Subcutaneous abdominal adipose tissue (tissue), 5 donors: ENCODE results near the gene RNF208.
A peak's percentile ranks its signal among the peaks of the same experiment; 100 is the strongest.

Experiments used
- H3K27ac ChIP-seq: one replicate; pipeline ENCODE4 v1.7.0; 2013; ENCODE audit warnings: low read depth, mild to moderate bottlenecking, inconsistent platforms, low read length, moderate library complexity
- H3K27me3 ChIP-seq, 5 donors: one replicate each; pipeline ENCODE4 v1.7.0; 2013; ENCODE audit warnings: low read length in 5 of 5, inconsistent platforms in 1 of 5; ENCODE audit not compliant: control insufficient read depth in 5 of 5, insufficient read depth in 4 of 5
- H3K36me3 ChIP-seq, 5 donors: one replicate each; pipeline ENCODE4 v1.7.0; 2013; ENCODE audit warnings: low read length in 5 of 5; ENCODE audit not compliant: control insufficient read depth in 5 of 5, insufficient read depth in 5 of 5
- H3K4me1 ChIP-seq, 5 donors: one replicate each; pipeline ENCODE4 v1.7.0; 2013; ENCODE audit warnings: low read length in 5 of 5, mild to moderate bottlenecking in 3 of 5, moderate library complexity in 1 of 5; ENCODE audit not compliant: control insufficient read depth in 5 of 5, insufficient read depth in 5 of 5
- H3K4me3 ChIP-seq, 5 donors: one replicate each; pipeline ENCODE4 v1.7.0; 2013; ENCODE audit warnings: low read length in 5 of 5, low read depth in 1 of 5
- H3K9ac ChIP-seq, 5 donors: one replicate each; pipeline ENCODE4 v1.7.0; 2013; ENCODE audit warnings: low read length in 5 of 5, mild to moderate bottlenecking in 4 of 5, moderate library complexity in 3 of 5
- H3K9me3 ChIP-seq, 5 donors: one replicate each; pipeline ENCODE4 v1.7.0; 2013; ENCODE audit warnings: low read length in 5 of 5; ENCODE audit not compliant: control insufficient read depth in 5 of 5
- donor health status: healthy.
- donor health status: healthy.
- donor health status: healthy.
- donor health status: healthy.
- donor health status: healthy.

The RNF208 gene

GRCh38 chr9:137222190-137223077 is at the start of gene RNF208:
TSS of gene RNF208 (minus strand) at chr9:137222240. CDS start at chr9:137221212, 1,028 bp downstream.
- Histone ChIP-seq H3K4me3 (peak within 1 kb of the TSS in 4 of 5 donors; percentile 67 to 81 (median 74)), H3K4me1 (peaks cover 0 to 34% (median 29%) of the 10 kb centered on the region in 5 donors), H3K36me3 (no peaks in the 10 kb centered on the region), H3K9me3 (no peaks in the 10 kb centered on the region), H3K27ac (no peak within 1 kb of the TSS), H3K27me3 (peaks cover 3 to 14% (median 11%) of the 10 kb centered on the region in 5 donors), H3K9ac (peak within 1 kb of the TSS in 4 of 5 donors; percentile 68 to 87 (median 76))

- no peaks in the 10 kb centered on the region for H3K9me3 ChIP-seq
- H3K4me3 ChIP-seq, result no peak overlapping the region
- H3K9ac ChIP-seq, result no peak overlapping the region
- H3K36me3 ChIP-seq, result peaks cover 0 to 56% (median 46%) of the 10 kb centered on the region in 5 donors
- peaks cover 6 to 47% (median 37%) of the 10 kb centered on the region in 5 donors for H3K4me1 ChIP-seq
- H3K27me3 ChIP-seq, result peaks cover 0 to 4% (median 0%) of the 10 kb centered on the region in 5 donors
- no peak overlapping the region for H3K27ac ChIP-seq
These were observed 49.6 kb upstream of the RNF208 start for GRCh38 chr9:137271696-137272076.

GRCh38 chr9:137270929-137271695 is 49.1 kb upstream of the RNF208 start:
- Histone ChIP-seq H3K4me3 (no peak overlapping the region), H3K9ac (no peak overlapping the region), H3K9me3 (no peaks in the 10 kb centered on the region), H3K27ac (no peak overlapping the region), H3K36me3 (peaks cover 0 to 62% (median 51%) of the 10 kb centered on the region in 5 donors), H3K27me3 (peaks cover 0 to 3% (median 0%) of the 10 kb centered on the region in 5 donors), H3K4me1 (peaks cover 6 to 41% (median 31%) of the 10 kb centered on the region in 5 donors)

GRCh38 chr9:137269231-137269772 is 47.3 kb upstream of the RNF208 start:
- peaks cover 6 to 26% (median 16%) of the 10 kb centered on the region in 5 donors for H3K4me1 ChIP-seq
- peak overlapping the region; percentile 38 for H3K27ac ChIP-seq
- no peaks in the 10 kb centered on the region for H3K27me3 ChIP-seq
- no peaks in the 10 kb centered on the region for H3K9me3 ChIP-seq
- H3K36me3 ChIP-seq, result peaks cover 0 to 74% (median 62%) of the 10 kb centered on the region in 5 donors
- H3K4me3 ChIP-seq, result peak overlapping the region in 4 of 5 donors; percentile 4 to 42 (median 22)
- no peak overlapping the region for H3K9ac ChIP-seq

GRCh38 chr9:137268538-137269201 is 46.6 kb upstream of the RNF208 start:
- H3K36me3 ChIP-seq, result peaks cover 0 to 80% (median 68%) of the 10 kb centered on the region in 5 donors
- no peaks in the 10 kb centered on the region for H3K9me3 ChIP-seq
- peak overlapping the region in 4 of 5 donors; percentile 4 to 42 (median 22) for H3K4me3 ChIP-seq
- peak overlapping the region; percentile 38 for H3K27ac ChIP-seq
- no peaks in the 10 kb centered on the region for H3K27me3 ChIP-seq
- peaks cover 6 to 23% (median 14%) of the 10 kb centered on the region in 5 donors for H3K4me1 ChIP-seq
- H3K9ac ChIP-seq, result peak overlapping the region in 1 of 5 donors; percentile 22

- peaks cover 6 to 23% (median 14%) of the 10 kb centered on the region in 5 donors for H3K4me1 ChIP-seq
- no peaks in the 10 kb centered on the region for H3K9me3 ChIP-seq
- H3K36me3 ChIP-seq, result peaks cover 0 to 80% (median 71%) of the 10 kb centered on the region in 5 donors
- no peaks in the 10 kb centered on the region for H3K27me3 ChIP-seq
- peak overlapping the region in 1 of 5 donors; percentile 41 for H3K9ac ChIP-seq
- no peak overlapping the region for H3K27ac ChIP-seq
- H3K4me3 ChIP-seq, result no peak overlapping the region
These were observed 45.9 kb upstream of the RNF208 start for GRCh38 chr9:137267933-137268355.

GRCh38 chr9:137266585-137267453 is 44.8 kb upstream of the RNF208 start:
- Histone ChIP-seq H3K27ac (no peak overlapping the region), H3K9ac (no peak overlapping the region), H3K9me3 (no peaks in the 10 kb centered on the region), H3K36me3 (peaks cover 0 to 71% (median 59%) of the 10 kb centered on the region in 5 donors), H3K27me3 (no peaks in the 10 kb centered on the region), H3K4me3 (no peak overlapping the region), H3K4me1 (peaks cover 6 to 23% (median 16%) of the 10 kb centered on the region in 5 donors)

- Histone ChIP-seq H3K36me3 (peaks cover 0 to 66% (median 55%) of the 10 kb centered on the region in 5 donors), H3K4me3 (no peak overlapping the region), H3K27ac (no peak overlapping the region), H3K27me3 (no peaks in the 10 kb centered on the region), H3K4me1 (peaks cover 6 to 23% (median 16%) of the 10 kb centered on the region in 5 donors), H3K9me3 (no peaks in the 10 kb centered on the region), H3K9ac (no peak overlapping the region)
These were observed 44.1 kb upstream of the RNF208 start for GRCh38 chr9:137266162-137266527.
